Colonic mucosa (tissue), 4 donors: ENCODE results near the gene B3GNT2. TPM values are rescaled to one million over a fixed set of nuclear protein-coding genes. Genes with fewer than 3 reads are reported as not detected.

Experiments used
- DNase-seq: peaks from one replicate; pipeline ENCODE4 v3.0.0-alpha.2; 2020
- H3K27ac ChIP-seq: fragments of 200-600 bp; one replicate; pipeline ENCODE4 v1.8.0; 2021
- H3K27me3 ChIP-seq: fragments of 200-600 bp; one replicate; pipeline ENCODE4 v1.8.0; 2021
- H3K36me3 ChIP-seq: fragments of 200-600 bp; one replicate; pipeline ENCODE4 v1.8.0; 2021
- H3K4me1 ChIP-seq: fragments of 200-600 bp; one replicate; pipeline ENCODE4 v1.8.0; 2021; ENCODE audit warnings: mild to moderate bottlenecking
- H3K4me3 ChIP-seq: fragments of 200-600 bp; one replicate; pipeline ENCODE4 v1.8.0; 2021
- H3K9ac ChIP-seq, 2 donors: one replicate each; pipeline ENCODE4 v1.7.0; 2013; ENCODE audit warnings: control low read depth in 2 of 2, low read depth in 2 of 2, low read length in 2 of 2
- H3K9me3 ChIP-seq: fragments of 200-600 bp; one replicate; pipeline ENCODE4 v1.8.0; 2021
- CTCF ChIP-seq: fragments of 200-600 bp; IDR thresholded peaks from one replicate; pipeline ENCODE4 v1.8.0; 2022; ENCODE audit warnings: antibody characterized with exemption, mild to moderate bottlenecking
- intact Hi-C: fragments of 100-400 bp; cut with DNase I; formaldehyde crosslinking; loops from one replicate; pipeline ENCODE4 v1.14.1; 2022
- total RNA-seq, 2 donors: library from RNA; stranded (reverse); fragmentation: NEBNext Ultra II Directional in 1 of 2; extraction: Animal tissue kit (Norgen Biotek cat#: 25700) in 1 of 2; gene quantifications; one replicate each; pipeline ENCODE4 v1.2.1, GENCODE V29; 2021
- donor health status: healthy.
- donor health status: DM: no; HTN: no; CAD: no.
- donor health status: DM: no; HTN: no; CAD: no.

Gene B3GNT2
- total RNA-seq, 2 donors from 2014 or later: 20.1 to 55.7 TPM

GRCh38 chr2:62203459-62203858 lies 7.5 kb downstream of the B3GNT2 start:
- Histone ChIP-seq H3K9ac (no peak overlapping the region), H3K27ac (no peak overlapping the region), H3K36me3 (no peaks in the 10 kb centered on the region), H3K9me3 (no peaks in the 10 kb centered on the region), H3K4me3 (no peak overlapping the region), H3K4me1 (no peaks in the 10 kb centered on the region), H3K27me3 (no peaks in the 10 kb centered on the region)
- DNase-seq: no peak
- no peak for TF ChIP-seq CTCF
- intact Hi-C loops: no loop called here

- Histone ChIP-seq H3K4me1 (no peaks in the 10 kb centered on the region), H3K9me3 (no peaks in the 10 kb centered on the region), H3K9ac (no peak overlapping the region), H3K27ac (no peak overlapping the region), H3K4me3 (no peak overlapping the region), H3K36me3 (no peaks in the 10 kb centered on the region), H3K27me3 (no peaks in the 10 kb centered on the region)
- intact Hi-C loops: no loop called here
- TF ChIP-seq CTCF: no peak
- DNase-seq: no peak
Observed at GRCh38 chr2:62204998-62205496, 9.1 kb downstream of the B3GNT2 start.

GRCh38 chr2:62205554-62205953 lies 9.6 kb downstream of the B3GNT2 start:
- TF ChIP-seq CTCF: no peak
- intact Hi-C loops: no loop called here

GRCh38 chr2:62206024-62206423 lies 10.1 kb downstream of the B3GNT2 start:
- Histone ChIP-seq H3K36me3 (no peaks in the 10 kb centered on the region), H3K9ac (no peak overlapping the region), H3K27me3 (no peaks in the 10 kb centered on the region), H3K4me1 (no peaks in the 10 kb centered on the region), H3K9me3 (no peaks in the 10 kb centered on the region), H3K27ac (no peak overlapping the region), H3K4me3 (no peak overlapping the region)
- no peak for DNase-seq
- no peak for TF ChIP-seq CTCF
- intact Hi-C loops: no loop called here

More at GRCh38 chr2:62205554-62205953, 9.6 kb downstream of the B3GNT2 start:
- H3K9ac ChIP-seq: no peak overlapping the region
- H3K27me3 ChIP-seq: no peaks in the 10 kb centered on the region
- no peak for DNase-seq
- no peaks in the 10 kb centered on the region for H3K4me1 ChIP-seq
- no peaks in the 10 kb centered on the region for H3K36me3 ChIP-seq
- no peak overlapping the region for H3K4me3 ChIP-seq
- H3K27ac ChIP-seq: no peak overlapping the region
- no peaks in the 10 kb centered on the region for H3K9me3 ChIP-seq

GRCh38 chr2:62207491-62207890 lies 11.6 kb downstream of the B3GNT2 start:
- Histone ChIP-seq H3K4me1 (no peaks in the 10 kb centered on the region), H3K4me3 (no peak overlapping the region), H3K9ac (no peak overlapping the region), H3K27ac (no peak overlapping the region), H3K9me3 (no peaks in the 10 kb centered on the region), H3K27me3 (no peaks in the 10 kb centered on the region), H3K36me3 (no peaks in the 10 kb centered on the region)
- no peak for DNase-seq
- no peak for TF ChIP-seq CTCF
- intact Hi-C loops: no loop called here
